ENCODE results near the gene NLGN4Y. TPM values are rescaled to one million over a fixed set of nuclear protein-coding genes. Genes with fewer than 3 reads are reported as not detected.

Gene NLGN4Y
- total and polyA plus RNA-seq, 2 donors (not counting 1 experiment from before 2014, with no cell fraction given): 21.8 TPM; not detected in 1

DNA sequence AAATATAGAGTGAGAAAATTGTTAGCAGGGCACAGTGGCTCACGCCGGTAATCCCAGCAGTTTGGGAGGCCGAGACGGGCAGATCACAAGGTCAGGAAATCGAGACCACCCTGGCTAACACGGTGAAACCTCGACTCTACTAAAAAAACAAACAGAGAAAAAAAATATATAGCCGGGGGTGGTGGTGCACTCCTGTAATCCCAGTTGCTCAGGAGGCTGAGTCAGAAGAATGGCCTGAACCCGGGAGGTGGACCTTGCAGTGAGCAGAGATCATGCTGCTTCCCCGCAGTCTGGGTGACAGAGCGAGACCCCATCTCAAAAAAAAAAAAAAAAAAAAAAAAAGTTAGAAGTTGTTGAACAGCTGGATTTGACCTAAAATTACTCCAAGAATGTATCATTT, 269.3 kb downstream of the NLGN4Y start:
- H2AFZ ChIP-seq (ENCODE audit: low read length): no peak overlapping the region
- no peak overlapping the region for H3K9ac ChIP-seq (ENCODE audit: insufficient read depth, low read length)
- H3K36me3 ChIP-seq (ENCODE audit: control insufficient read depth, insufficient read depth, low read length): no peaks in the 10 kb centered on the region
- DNase-seq (ENCODE audit: low read depth in 2 of 2): no peak
- no peaks in the 10 kb centered on the region for H4K20me1 ChIP-seq (ENCODE audit: control insufficient read depth, extremely low read depth, insufficient read depth, low read length)
- no peak overlapping the region for H3K4me3 ChIP-seq (replicated peaks in 1 of 4; ENCODE audit: control extremely low read depth in 1 of 4, insufficient read depth in 1 of 4, low read depth in 3 of 4, low read length in 4 of 4)
- no peak overlapping the region for H3K27ac ChIP-seq (ENCODE audit: insufficient read depth, low read length)
- H3K4me1 ChIP-seq (ENCODE audit: control insufficient read depth, extremely low read depth, insufficient read depth, low read length): no peaks in the 10 kb centered on the region
- no peaks in the 10 kb centered on the region for H3K27me3 ChIP-seq (ENCODE audit: control insufficient read depth, insufficient read depth, low read length)
- no peaks in the 10 kb centered on the region for H3K9me3 ChIP-seq (ENCODE audit: control insufficient read depth, insufficient read depth, low read depth, low read length)
- H3K79me2 ChIP-seq (ENCODE audit: control insufficient read depth, insufficient read depth, low read length): no peaks in the 10 kb centered on the region
- TF ChIP-seq EZH2 (IDR thresholded peaks at IDR 0.05; ENCODE audit: low read length, missing control alignments): no peak
- TF ChIP-seq, protein P1, sequence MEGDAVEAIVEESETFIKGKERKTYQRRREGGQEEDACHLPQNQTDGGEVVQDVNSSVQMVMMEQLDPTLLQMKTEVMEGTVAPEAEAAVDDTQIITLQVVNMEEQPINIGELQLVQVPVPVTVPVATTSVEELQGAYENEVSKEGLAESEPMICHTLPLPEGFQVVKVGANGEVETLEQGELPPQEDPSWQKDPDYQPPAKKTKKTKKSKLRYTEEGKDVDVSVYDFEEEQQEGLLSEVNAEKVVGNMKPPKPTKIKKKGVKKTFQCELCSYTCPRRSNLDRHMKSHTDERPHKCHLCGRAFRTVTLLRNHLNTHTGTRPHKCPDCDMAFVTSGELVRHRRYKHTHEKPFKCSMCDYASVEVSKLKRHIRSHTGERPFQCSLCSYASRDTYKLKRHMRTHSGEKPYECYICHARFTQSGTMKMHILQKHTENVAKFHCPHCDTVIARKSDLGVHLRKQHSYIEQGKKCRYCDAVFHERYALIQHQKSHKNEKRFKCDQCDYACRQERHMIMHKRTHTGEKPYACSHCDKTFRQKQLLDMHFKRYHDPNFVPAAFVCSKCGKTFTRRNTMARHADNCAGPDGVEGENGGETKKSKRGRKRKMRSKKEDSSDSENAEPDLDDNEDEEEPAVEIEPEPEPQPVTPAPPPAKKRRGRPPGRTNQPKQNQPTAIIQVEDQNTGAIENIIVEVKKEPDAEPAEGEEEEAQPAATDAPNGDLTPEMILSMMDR (conservative IDR thresholded peaks at IDR 0.05 in 1 of 2, IDR thresholded peaks at IDR 0.05 in 1 of 2; ENCODE audit: low read depth in 1 of 2, low read length in 2 of 2): no peak
- H3K4me2 ChIP-seq (ENCODE audit: extremely low read depth, insufficient read depth, low read length): no peak overlapping the region

DNA sequence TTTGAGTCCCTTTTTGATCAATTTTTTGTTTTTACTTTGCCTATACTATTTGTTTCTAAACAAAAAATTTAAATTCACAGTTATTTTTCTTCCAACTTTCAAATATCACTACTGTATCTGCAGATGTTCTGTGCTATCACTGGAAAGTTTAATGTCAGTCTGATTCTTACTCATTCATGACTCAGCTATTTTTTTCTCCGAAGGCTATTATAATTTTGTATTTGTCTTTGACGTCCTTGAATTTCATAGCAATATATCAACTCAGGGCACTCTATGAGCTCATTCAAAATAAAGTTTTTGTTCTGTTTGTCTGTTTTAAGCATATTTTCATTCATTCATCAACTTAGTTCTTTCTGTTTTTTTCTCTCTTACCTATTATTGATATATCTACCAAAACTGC, 273.7 kb downstream of the NLGN4Y start:
- H3K27ac ChIP-seq (ENCODE audit: insufficient read depth, low read length): no peak overlapping the region
- no peak for TF ChIP-seq EZH2 (IDR thresholded peaks at IDR 0.05; ENCODE audit: low read length, missing control alignments)
- TF ChIP-seq, protein P1 (conservative IDR thresholded peaks at IDR 0.05 in 1 of 2, IDR thresholded peaks at IDR 0.05 in 1 of 2; ENCODE audit: low read depth in 1 of 2, low read length in 2 of 2): no peak
- no peaks in the 10 kb centered on the region for H4K20me1 ChIP-seq (ENCODE audit: control insufficient read depth, extremely low read depth, insufficient read depth, low read length)
- H3K9ac ChIP-seq (ENCODE audit: insufficient read depth, low read length): no peak overlapping the region
- no peak overlapping the region for H3K4me3 ChIP-seq (replicated peaks in 1 of 4; ENCODE audit: control extremely low read depth in 1 of 4, insufficient read depth in 1 of 4, low read depth in 3 of 4, low read length in 4 of 4)
- H3K36me3 ChIP-seq (ENCODE audit: control insufficient read depth, insufficient read depth, low read length): no peaks in the 10 kb centered on the region
- peak in 1 of 2 donors; percentile 47 for DNase-seq (ENCODE audit: low read depth in 2 of 2)
- no peaks in the 10 kb centered on the region for H3K9me3 ChIP-seq (ENCODE audit: control insufficient read depth, insufficient read depth, low read depth, low read length)
- no peaks in the 10 kb centered on the region for H3K79me2 ChIP-seq (ENCODE audit: control insufficient read depth, insufficient read depth, low read length)
- no peaks in the 10 kb centered on the region for H3K4me1 ChIP-seq (ENCODE audit: control insufficient read depth, extremely low read depth, insufficient read depth, low read length)
- no peaks in the 10 kb centered on the region for H3K27me3 ChIP-seq (ENCODE audit: control insufficient read depth, insufficient read depth, low read length)
- H2AFZ ChIP-seq (ENCODE audit: low read length): no peak overlapping the region
- no peak overlapping the region for H3K4me2 ChIP-seq (ENCODE audit: extremely low read depth, insufficient read depth, low read length)

GRCh38 chrY:14801096-14801495, 276.8 kb downstream of the NLGN4Y start:
- Histone ChIP-seq H3K4me2 (ENCODE audit: extremely low read depth, insufficient read depth, low read length) (no peak overlapping the region), H2AFZ (ENCODE audit: low read length) (no peak overlapping the region), H3K4me3 (replicated peaks in 1 of 4; ENCODE audit: control extremely low read depth in 1 of 4, insufficient read depth in 1 of 4, low read depth in 3 of 4, low read length in 4 of 4) (no peak overlapping the region), H3K27ac (ENCODE audit: insufficient read depth, low read length) (no peak overlapping the region), H3K9me3 (ENCODE audit: control insufficient read depth, insufficient read depth, low read depth, low read length) (no peaks in the 10 kb centered on the region), H3K36me3 (ENCODE audit: control insufficient read depth, insufficient read depth, low read length) (no peaks in the 10 kb centered on the region), H3K9ac (ENCODE audit: insufficient read depth, low read length) (no peak overlapping the region), H3K4me1 (ENCODE audit: control insufficient read depth, extremely low read depth, insufficient read depth, low read length) (peaks cover 2% of the 10 kb centered on the region), H4K20me1 (ENCODE audit: control insufficient read depth, extremely low read depth, insufficient read depth, low read length) (no peaks in the 10 kb centered on the region), H3K79me2 (ENCODE audit: control insufficient read depth, insufficient read depth, low read length) (no peaks in the 10 kb centered on the region), H3K27me3 (ENCODE audit: control insufficient read depth, insufficient read depth, low read length) (no peaks in the 10 kb centered on the region)
- no peak for DNase-seq (ENCODE audit: low read depth in 2 of 2)
- no peak for TF ChIP-seq EZH2 (IDR thresholded peaks at IDR 0.05; ENCODE audit: low read length, missing control alignments)
- TF ChIP-seq, protein P1 (conservative IDR thresholded peaks at IDR 0.05 in 1 of 2, IDR thresholded peaks at IDR 0.05 in 1 of 2; ENCODE audit: low read depth in 1 of 2, low read length in 2 of 2): no peak
